ENCODE results near the gene EML1. TPM values are rescaled to one million over a fixed set of nuclear protein-coding genes. Genes with fewer than 3 reads are reported as not detected.
"Not testable (repeated sequence)": the region's sequence is repeated elsewhere in the genome, so short reads cannot be mapped to it uniquely, and the experiment has no call there.

Gene EML1
- total and polyA plus RNA-seq, 2 experiments from 2014 or later = 16.6 to 16.9 TPM

GRCh38 chr14:99944241-99944651 is 151.0 kb downstream of the EML1 start:
- DNase-seq (ENCODE audit: low read depth in 1 of 2, low spot score in 1 of 2) = no peak
- Histone ChIP-seq H3K9me3 (ENCODE audit: low read depth) (no peaks in the 10 kb centered on the region), H3K27me3 (peaks cover 7% of the 10 kb centered on the region), H3K4me3 (no peak overlapping the region), H3K27ac (no peak overlapping the region), H3K4me1 (ENCODE audit: low read depth) (peaks cover 9% of the 10 kb centered on the region), H3K36me3 (no peaks in the 10 kb centered on the region)
- no peak for TF ChIP-seq CTCF (IDR thresholded peaks at IDR 0.05; ENCODE audit: low read depth, low read length)

- TF ChIP-seq CTCF (IDR thresholded peaks at IDR 0.05; ENCODE audit: low read depth, low read length) = no peak
- Histone ChIP-seq H3K9me3 (ENCODE audit: low read depth) (no peaks in the 10 kb centered on the region), H3K4me1 (ENCODE audit: low read depth) (peaks cover 9% of the 10 kb centered on the region), H3K27ac (no peak overlapping the region), H3K36me3 (no peaks in the 10 kb centered on the region), H3K4me3 (peak overlapping the region; percentile 4), H3K27me3 (peaks cover 7% of the 10 kb centered on the region)
- DNase-seq (ENCODE audit: low read depth in 1 of 2, low spot score in 1 of 2) = no peak
Observed at GRCh38 chr14:99945732-99946651, 152.8 kb downstream of the EML1 start.

GRCh38 chr14:99946652-99947489 is 153.7 kb downstream of the EML1 start:
- peak; percentile 93 for TF ChIP-seq CTCF (IDR thresholded peaks at IDR 0.05; ENCODE audit: low read depth, low read length)
- H3K4me3 ChIP-seq = peak overlapping the region; percentile 4
- DNase-seq (ENCODE audit: low read depth in 1 of 2, low spot score in 1 of 2) = peak; percentile 18 to 64

GRCh38 chr14:99947695-99948094 is 154.5 kb downstream of the EML1 start:
- TF ChIP-seq CTCF (IDR thresholded peaks at IDR 0.05; ENCODE audit: low read depth, low read length) = no peak
- peaks cover 7% of the 10 kb centered on the region for H3K27me3 ChIP-seq
- no peaks in the 10 kb centered on the region for H3K4me1 ChIP-seq (ENCODE audit: low read depth)
- peak in 1 of 2 donors; percentile 66 for DNase-seq (ENCODE audit: low read depth in 1 of 2, low spot score in 1 of 2)
- no peak overlapping the region for H3K4me3 ChIP-seq
- no peaks in the 10 kb centered on the region for H3K9me3 ChIP-seq (ENCODE audit: low read depth)
- no peak overlapping the region for H3K27ac ChIP-seq
- H3K36me3 ChIP-seq = no peaks in the 10 kb centered on the region

More at GRCh38 chr14:99946652-99947489, 153.7 kb downstream of the EML1 start:
- H3K4me1 ChIP-seq (ENCODE audit: low read depth) = peaks cover 7% of the 10 kb centered on the region
- no peaks in the 10 kb centered on the region for H3K9me3 ChIP-seq (ENCODE audit: low read depth)
- no peak overlapping the region for H3K27ac ChIP-seq
- H3K27me3 ChIP-seq = peaks cover 7% of the 10 kb centered on the region
- H3K36me3 ChIP-seq = no peaks in the 10 kb centered on the region

- H3K9me3 ChIP-seq (ENCODE audit: low read depth); H3K36me3 ChIP-seq; H3K27me3 ChIP-seq; H3K4me1 ChIP-seq (ENCODE audit: low read depth); H3K27ac ChIP-seq; H3K4me3 ChIP-seq: not testable (repeated sequence)
- DNase-seq (ENCODE audit: low read depth in 1 of 2, low spot score in 1 of 2) = peak in 1 of 2 donors; percentile 48
Observed at GRCh38 chr14:99949011-99949732, 156.0 kb downstream of the EML1 start.
